ENCODE measurements around the gene BMPER.

- TF ChIP-seq CTCF (conservative IDR thresholded peaks at IDR 0.05 in 1 of 2, IDR thresholded peaks at IDR 0.05 in 1 of 2; ENCODE audit: extremely low read depth in 1 of 2, insufficient read depth in 1 of 2, low read depth in 1 of 2, low read length in 2 of 2) (no peak), EZH2 (IDR thresholded peaks at IDR 0.05; ENCODE audit: borderline replicate concordance, low read length) (no peak)
These were observed 168.3 kb downstream of the BMPER start for GRCh38 chr7:34073676-34074075.

Data from mammary epithelial cell (primary cell).